Right renal pelvis (tissue), 4 donors: ENCODE data around the gene TLR8. TPM values are rescaled to one million over a fixed set of nuclear protein-coding genes. Genes with fewer than 3 reads are reported as not detected.

Experiments
- DNase-seq, 4 donors: peaks; one replicate each; pipeline ENCODE4 v3.0.0-alpha.2; 2013; ENCODE audit warnings: low read depth in 4 of 4, low spot score in 3 of 4, missing footprints in 1 of 4
- polyA plus RNA-seq, 4 donors: library from polyadenylated mRNA; unstranded; fragments of 120-200 nt; gene quantifications; one replicate each; pipeline ENCODE4 v1.2.1, GENCODE V29; 2013; ENCODE audit not compliant: insufficient read length in 4 of 4

TLR8 gene
- polyA plus RNA-seq = under 1 TPM; 0.17 to 0.30 (median 0.20) TPM

DNA sequence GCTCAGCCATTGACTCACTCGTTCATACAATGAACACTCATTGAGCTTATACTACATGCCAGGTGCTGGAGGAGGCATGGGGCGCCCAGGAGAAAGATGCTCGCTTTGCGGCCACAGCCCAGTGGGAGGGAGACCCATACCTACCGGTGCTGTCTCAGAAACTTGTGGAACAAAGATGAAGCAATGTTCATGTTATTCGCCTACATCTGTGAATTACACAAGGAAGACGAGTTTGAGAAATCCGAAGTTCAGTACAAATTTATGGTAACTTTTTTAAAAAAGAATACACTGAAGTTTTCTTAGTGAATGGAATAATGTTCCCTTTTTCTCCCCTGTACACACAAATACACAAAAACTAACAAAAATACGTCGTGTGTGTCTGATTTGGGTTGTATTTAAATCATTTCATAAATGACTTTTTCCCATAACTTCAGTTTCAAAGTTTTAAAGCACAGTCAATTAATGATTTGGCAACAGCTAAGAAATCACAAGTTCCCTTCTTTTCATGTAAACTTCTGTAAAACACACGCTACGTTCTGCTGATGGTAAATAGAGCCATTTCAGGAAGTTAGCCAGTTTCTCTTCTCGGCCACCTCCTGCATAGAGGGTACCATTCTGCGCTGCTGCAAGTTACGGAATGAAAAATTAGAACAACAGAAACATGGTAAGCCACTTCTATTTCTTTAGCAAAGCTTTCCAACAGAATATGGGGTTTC lies at the start of gene TLR8:
Gene TLR8 (plus strand): TSS at position 575 of the 716 bp plus-strand sequence. CDS start 87 bp downstream, at position 662.
- DNase-seq = no peak

DNA sequence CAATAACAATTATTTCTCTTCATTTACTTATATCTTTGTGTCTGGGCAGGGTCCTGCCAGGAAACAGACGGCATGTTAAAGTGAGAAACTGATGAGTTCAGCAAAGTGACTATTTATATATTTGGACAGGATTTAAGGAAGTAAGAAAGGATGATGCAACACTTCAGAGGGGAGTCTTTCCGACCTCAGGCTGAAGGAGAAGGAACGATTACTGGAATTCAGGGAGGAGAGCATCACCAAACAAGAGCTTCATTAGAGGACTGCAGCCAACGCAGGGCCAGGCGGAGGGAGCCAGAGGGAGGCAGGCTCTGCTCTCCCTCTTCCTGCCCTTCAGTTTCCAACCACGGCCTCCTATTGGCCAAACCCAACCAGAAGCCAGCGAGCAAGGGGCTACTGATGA lies 41.1 kb upstream of the TLR8 start:
- no peak for DNase-seq

- no peak for DNase-seq
Observed at GRCh38 chrX:12866451-12867377, 39.7 kb upstream of the TLR8 start, which contains the start of gene TLR7. Gene TLR7, plus strand, starts transcription at chrX:12867072. Its CDS starts 507 bp downstream, at chrX:12867579.

DNA sequence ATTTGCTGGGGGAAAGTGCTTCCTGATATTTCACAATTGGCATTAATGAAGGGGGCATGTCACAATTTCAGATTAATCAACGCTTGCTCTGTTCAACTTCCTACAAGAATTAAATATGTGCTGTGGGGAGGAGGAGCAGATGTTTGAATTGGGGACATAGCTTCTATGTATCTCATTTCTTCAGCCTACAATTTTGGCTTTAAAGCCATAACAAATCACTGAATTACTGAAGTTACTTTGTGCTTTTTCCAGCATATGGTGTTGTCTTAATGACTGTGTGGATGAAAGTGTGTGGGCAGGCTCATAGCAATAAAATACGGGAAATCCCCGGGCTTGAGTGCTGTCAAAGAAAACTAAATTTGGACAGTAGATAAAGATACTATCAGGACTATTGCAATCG lies 38.7 kb upstream of the TLR8 start:
- no peak for DNase-seq

DNA sequence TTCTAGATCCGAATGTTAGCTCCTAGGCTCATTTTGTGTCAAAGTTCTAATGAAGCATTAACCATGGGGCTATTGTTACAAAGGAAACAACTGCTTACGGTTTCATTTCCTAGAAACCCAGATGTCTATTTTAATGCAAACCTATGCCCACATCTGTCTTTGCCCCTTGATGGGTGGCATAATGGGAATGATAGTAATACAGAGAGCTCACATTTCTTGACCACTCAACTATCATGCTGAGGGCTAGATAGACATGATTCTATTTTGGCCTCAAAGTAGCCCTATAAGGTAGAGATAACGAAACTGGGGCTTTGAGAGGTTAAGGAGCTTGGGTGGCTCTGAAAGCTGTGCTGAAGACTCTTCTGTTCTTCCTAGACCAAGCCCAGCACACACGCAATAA lies 37.7 kb upstream of the TLR8 start:
- no peak for DNase-seq

GRCh38 chrX:12871257-12871656 lies 35.2 kb upstream of the TLR8 start:
- no peak for DNase-seq

DNA sequence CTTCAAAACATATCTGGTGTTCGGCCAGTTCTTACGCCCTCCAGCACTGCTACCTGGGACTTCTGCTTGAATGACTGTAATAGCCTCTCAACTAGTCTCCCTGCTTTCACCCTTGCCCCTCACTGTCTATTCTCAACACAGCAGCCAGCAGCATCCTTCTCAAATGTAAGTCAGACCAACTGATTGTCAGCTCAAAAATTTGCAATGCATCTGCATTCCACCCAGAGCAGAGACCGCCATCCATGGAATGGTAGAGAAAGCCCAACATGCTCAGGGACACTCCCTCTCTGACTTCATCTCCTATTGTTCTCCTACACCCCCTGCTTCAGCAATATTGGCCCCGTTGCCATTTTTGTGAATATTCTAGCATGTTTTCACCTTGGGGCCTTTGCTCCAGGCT lies 33.7 kb upstream of the TLR8 start:
- no peak for DNase-seq

DNA sequence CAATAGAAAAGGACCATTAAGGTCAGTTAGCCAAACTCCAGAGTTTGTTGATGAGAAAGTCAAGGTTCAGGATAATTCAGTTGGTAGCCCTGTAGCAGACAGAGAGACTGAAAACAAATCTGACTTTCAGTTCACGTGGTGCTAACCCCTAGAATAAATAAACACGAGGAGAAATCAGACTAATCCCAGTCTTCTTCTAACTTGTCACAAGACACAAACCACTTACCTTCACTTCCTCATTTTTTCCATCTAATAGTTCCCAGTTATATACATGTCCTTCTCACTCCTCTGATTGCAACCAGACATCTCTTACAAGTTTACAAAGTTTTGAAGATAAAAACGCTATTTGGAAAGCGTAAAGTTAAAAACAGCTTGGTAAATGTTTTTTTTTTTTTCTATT lies 31.8 kb upstream of the TLR8 start:
- DNase-seq = no peak

DNA sequence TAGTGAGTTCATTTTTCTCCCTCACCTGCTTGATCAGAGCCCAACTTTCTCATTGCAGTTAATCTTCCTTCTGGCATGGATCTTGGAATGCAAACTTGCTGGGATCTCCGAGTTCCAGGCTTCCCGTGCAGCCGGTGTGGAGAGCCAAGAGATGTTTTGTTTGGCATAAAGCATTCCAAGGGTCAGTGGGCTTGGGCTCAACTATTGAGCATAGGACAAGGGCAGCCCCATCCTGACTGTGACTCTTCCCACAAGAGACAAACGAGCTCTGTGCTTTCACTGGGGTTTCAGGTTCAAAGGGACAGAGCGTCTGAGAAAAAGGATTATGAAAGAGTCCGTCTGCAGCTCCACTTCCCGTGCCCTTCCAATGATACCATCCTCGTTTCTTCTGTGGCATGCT lies 29.0 kb upstream of the TLR8 start:
- DNase-seq = no peak

DNA sequence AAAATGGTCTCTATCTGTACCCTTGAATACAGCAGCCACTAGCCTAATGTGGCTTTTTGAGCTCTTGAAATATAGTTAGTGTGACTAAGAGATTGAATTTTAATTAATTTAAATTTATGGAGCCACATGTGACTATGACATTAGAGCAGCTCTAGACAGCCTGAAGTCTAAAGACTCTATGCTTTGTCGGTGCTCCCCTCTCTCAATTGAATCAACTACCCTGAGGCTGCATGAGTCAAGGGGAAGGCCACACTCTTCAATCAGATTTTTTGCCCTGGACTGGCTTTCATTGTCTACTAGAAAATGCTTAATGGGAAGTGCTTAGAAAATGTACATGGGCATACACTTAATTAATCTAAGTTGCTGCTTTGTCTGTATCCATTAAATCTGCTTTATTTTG lies 27.9 kb upstream of the TLR8 start:
- DNase-seq = no peak

- no peak for DNase-seq
Observed at GRCh38 chrX:12881914-12882313, 24.5 kb upstream of the TLR8 start.

DNA sequence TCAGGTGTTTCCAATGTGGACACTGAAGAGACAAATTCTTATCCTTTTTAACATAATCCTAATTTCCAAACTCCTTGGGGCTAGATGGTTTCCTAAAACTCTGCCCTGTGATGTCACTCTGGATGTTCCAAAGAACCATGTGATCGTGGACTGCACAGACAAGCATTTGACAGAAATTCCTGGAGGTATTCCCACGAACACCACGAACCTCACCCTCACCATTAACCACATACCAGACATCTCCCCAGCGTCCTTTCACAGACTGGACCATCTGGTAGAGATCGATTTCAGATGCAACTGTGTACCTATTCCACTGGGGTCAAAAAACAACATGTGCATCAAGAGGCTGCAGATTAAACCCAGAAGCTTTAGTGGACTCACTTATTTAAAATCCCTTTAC lies 20.9 kb upstream of the TLR8 start:
- no peak for DNase-seq

GRCh38 chrX:12886545-12886944 lies 19.9 kb upstream of the TLR8 start:
- DNase-seq = no peak

DNA sequence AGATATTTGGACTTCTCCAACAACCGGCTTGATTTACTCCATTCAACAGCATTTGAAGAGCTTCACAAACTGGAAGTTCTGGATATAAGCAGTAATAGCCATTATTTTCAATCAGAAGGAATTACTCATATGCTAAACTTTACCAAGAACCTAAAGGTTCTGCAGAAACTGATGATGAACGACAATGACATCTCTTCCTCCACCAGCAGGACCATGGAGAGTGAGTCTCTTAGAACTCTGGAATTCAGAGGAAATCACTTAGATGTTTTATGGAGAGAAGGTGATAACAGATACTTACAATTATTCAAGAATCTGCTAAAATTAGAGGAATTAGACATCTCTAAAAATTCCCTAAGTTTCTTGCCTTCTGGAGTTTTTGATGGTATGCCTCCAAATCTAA lies 19.3 kb upstream of the TLR8 start:
- DNase-seq = no peak

DNA sequence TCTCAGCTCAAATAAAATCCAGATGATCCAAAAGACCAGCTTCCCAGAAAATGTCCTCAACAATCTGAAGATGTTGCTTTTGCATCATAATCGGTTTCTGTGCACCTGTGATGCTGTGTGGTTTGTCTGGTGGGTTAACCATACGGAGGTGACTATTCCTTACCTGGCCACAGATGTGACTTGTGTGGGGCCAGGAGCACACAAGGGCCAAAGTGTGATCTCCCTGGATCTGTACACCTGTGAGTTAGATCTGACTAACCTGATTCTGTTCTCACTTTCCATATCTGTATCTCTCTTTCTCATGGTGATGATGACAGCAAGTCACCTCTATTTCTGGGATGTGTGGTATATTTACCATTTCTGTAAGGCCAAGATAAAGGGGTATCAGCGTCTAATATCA lies 18.7 kb upstream of the TLR8 start:
- DNase-seq = no peak

DNA sequence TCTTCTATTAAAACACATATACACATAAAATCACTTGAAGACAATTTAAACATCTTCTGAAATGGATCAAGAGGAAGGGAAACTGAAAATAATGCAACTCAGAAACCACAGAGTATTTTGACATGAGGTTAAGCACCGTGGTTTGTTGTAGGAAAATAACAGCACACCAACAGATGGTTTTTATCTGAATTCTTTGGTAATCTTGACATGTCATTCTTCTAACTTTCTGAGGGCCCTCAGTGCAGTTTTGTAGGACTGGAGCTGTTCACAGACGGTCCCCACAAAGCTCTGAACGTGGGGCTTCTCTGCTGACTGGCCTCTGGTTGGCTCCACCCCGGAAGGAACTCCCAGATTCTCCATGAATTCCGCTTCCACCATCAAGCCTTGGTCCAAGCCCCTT lies 16.0 kb upstream of the TLR8 start:
- DNase-seq = no peak

GRCh38 chrX:12891171-12891570 lies 15.2 kb upstream of the TLR8 start:
- DNase-seq = no peak

DNA sequence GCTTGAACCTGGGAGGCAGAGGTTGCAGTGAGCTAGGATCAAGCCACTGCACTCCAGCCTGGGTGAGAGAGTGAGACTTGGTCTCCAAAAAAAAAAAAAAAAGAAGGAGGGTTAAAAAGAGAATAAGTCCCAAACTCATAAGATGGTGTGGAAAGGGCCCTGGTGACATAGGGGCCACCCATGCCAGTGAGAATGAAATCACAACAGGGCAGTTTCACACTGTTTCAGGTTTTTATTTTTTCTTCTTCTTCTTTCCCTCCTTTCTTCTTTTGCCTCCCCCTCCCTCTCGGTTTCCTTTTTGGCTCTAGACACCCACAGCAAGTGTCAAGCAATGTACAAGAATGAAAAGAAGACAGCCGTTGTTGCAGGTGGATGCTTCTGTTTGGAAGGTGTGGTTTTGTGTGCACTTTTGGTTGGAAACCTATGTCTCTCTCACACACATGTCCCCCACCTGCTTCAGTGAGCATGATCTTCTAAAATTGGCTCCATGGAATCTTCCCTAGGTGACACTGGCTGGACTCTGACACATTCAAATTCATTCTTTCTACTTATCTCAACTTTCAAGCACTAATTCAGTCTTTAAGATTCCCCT lies 14.4 kb upstream of the TLR8 start:
- no peak for DNase-seq

- no peak for DNase-seq
Observed at GRCh38 chrX:12892716-12893115, 13.7 kb upstream of the TLR8 start.

- peak in 1 of 4 donors; percentile 12 for DNase-seq
Observed at GRCh38 chrX:12894074-12895030, 12.1 kb upstream of the TLR8 start.
